Pancreas (tissue), 10 donors: Measurements from ENCODE around the gene ECPAS. TPM values are rescaled to one million over a fixed set of nuclear protein-coding genes. Genes with fewer than 3 reads are reported as not detected.
"Not testable (repeated sequence)": the region's sequence is repeated elsewhere in the genome, so short reads cannot be mapped to it uniquely, and the experiment has no call there.

Experiments used
- ATAC-seq, 4 donors: fragments of 200-7000 bp; cut with Tn5 transposase; one replicate each; pipeline versions ENCODE4 v1.8.0 to v1.9.1; 2020; ENCODE audit warnings: mild to moderate bottlenecking in 4 of 4, moderate library complexity in 4 of 4
- DNase-seq, 6 donors: peaks; one replicate each; pipeline ENCODE4 v3.0.0-alpha.2; 2020
- FAIRE-seq: peaks from 2 replicates; lab custom pipeline; 2012; peaks lifted over from hg19 to GRCh38; lab: Jason Lieb, UNC
- H3K27ac ChIP-seq, 4 donors: fragments of 200-600 bp; sonication (generic); 1 replicate in 3 of 4; 2 replicates in 1 of 4; pipeline versions ENCODE4 v1.5.0 to v1.8.0; 2020
- H3K27me3 ChIP-seq, 4 donors: fragments of 200-600 bp; one replicate each; pipeline ENCODE4 v1.8.0; 2021
- H3K36me3 ChIP-seq, 3 donors: fragments of 200-600 bp; sonication (generic) in 1 of 3; one replicate each; pipeline versions ENCODE4 v1.5.0 to v1.8.0; 2020 to 2021
- H3K4me1 ChIP-seq, 3 donors: fragments of 200-600 bp; one replicate each; pipeline ENCODE4 v1.8.0; 2021
- H3K4me3 ChIP-seq, 4 donors: fragments of 200-600 bp; sonication (generic) in 2 of 4; one replicate each; pipeline versions ENCODE4 v1.5.0 to v1.8.0; 2020 to 2021
- H3K9me3 ChIP-seq, 4 donors: fragments of 200-600 bp; one replicate each; pipeline ENCODE4 v1.8.0; 2021
- CTCF ChIP-seq, 4 donors: fragments of 200-600 bp; sonication (generic) in 3 of 4; IDR thresholded peaks; one replicate each; pipeline versions ENCODE4 v1.5.0 to v1.8.0; 2021; ENCODE audit warnings: antibody characterized with exemption in 4 of 4
- WGBS, 2 donors: extraction: QIAGEN DNeasy Blood & Tissue Kit; methylation state at CpG; one replicate each; pipeline ENCODE4 v1.1.7; 2013; 5-methylcytosine and 5-hydroxymethylcytosine counted together
- intact Hi-C, 3 donors: fragments of 100-400 bp; cut with DNase I; formaldehyde crosslinking; loops; one replicate each; pipeline versions ENCODE4 v1.11.1 to v1.14.2; 2022
- polyA plus RNA-seq, 2 donors: library from polyadenylated mRNA; stranded (reverse); fragments of 200-250 nt; gene quantifications; one replicate each; pipeline ENCODE4 v1.2.3, GENCODE V29; 2013
- total RNA-seq, 6 donors: library from RNA; stranded (reverse); fragmentation: NEBNext Ultra II Directional in 4 of 6; extraction: Animal tissue kit (Norgen Biotek cat#: 25700) in 4 of 6; gene quantifications; one replicate each; pipeline versions ENCODE4 v1.2.1 to v1.2.4, GENCODE V29; 2021 to 2023
- donor health status: healthy with polysubstance abuse.
- donor health status: DM: no; HTN: no; CAD: no; lungs with moderate emphysema.
- donor health status: DM: no; HTN: no; CAD: no.
- donor health status: control.
- donor health status: control.
- donor health status: Bipolar disorder and iron deficiency.
- donor health status: DM: yes; HTN: yes; CAD: no.
- donor health status: DM: no; HTN: no; CAD: no.
- donor health status: DM: no; HTN: no; CAD: no.
- donor health status: DM: yes; HTN: yes; CAD: no.

The ECPAS gene
- total and polyA plus RNA-seq, 8 donors = 12.2 to 43.6 (median 38.6) TPM

GRCh38 chr9:111502506-111502905 lies 18.3 kb upstream of the ECPAS start:
- FAIRE-seq = no peak
- intact Hi-C loops = no loop called here
- Histone ChIP-seq H3K36me3 (no peaks in the 10 kb centered on the region), H3K27me3 (no peaks in the 10 kb centered on the region), H3K4me3 (no peak overlapping the region), H3K9me3 (no peaks in the 10 kb centered on the region), H3K27ac (no peak overlapping the region), H3K4me1 (no peaks in the 10 kb centered on the region)
- 61 to 67% methylated on average over 3 of the region's 3 CpGs for WGBS, 2 donors
- ATAC-seq = peak in 1 of 4 donors; percentile 38
- DNase-seq = peak in 2 of 6 donors; percentile 31 to 44
- no peak for TF ChIP-seq CTCF (IDR thresholded peaks at IDR 0.05)

GRCh38 chr9:111501648-111502047 lies 17.5 kb upstream of the ECPAS start:
- no peak overlapping the region for H3K27ac ChIP-seq
- no peak for ATAC-seq
- no peaks in the 10 kb centered on the region for H3K36me3 ChIP-seq
- intact Hi-C loops = no loop called here
- no peak overlapping the region for H3K4me3 ChIP-seq
- no peaks in the 10 kb centered on the region for H3K9me3 ChIP-seq
- FAIRE-seq = no peak
- H3K27me3 ChIP-seq = no peaks in the 10 kb centered on the region
- TF ChIP-seq CTCF (IDR thresholded peaks at IDR 0.05) = no peak
- no peak for DNase-seq
- H3K4me1 ChIP-seq = no peaks in the 10 kb centered on the region
- 86 to 95% methylated on average over 6 of the region's 6 CpGs for WGBS, 2 donors

DNA sequence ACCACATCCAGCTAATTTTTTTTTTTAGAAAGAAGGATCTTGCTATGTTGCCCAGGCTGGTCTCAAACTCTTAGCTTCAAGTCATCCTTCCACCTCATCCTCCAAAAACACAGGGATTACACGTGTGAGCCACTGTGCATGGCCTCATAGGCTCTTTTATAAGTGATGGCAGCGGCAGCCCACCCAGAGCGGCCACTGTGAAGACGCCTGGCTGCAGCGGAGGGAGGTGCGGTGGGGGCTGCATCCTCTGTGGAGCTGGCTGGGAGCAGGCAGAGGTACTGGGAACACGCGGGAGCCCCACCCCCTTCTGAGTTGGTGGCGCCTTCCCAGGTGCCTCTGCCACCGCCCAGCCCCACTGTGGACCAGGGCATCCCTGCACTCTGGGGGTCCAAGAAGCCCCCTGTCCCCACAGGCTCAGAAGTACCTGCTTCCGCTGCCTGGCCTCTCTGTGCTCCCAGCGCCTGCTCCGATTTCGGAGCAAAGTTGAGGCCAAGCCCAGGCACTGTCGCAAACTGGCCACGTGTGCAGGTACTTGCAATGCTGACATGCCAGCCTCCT lies 16.9 kb upstream of the ECPAS start:
- Histone ChIP-seq H3K36me3 (no peaks in the 10 kb centered on the region), H3K9me3 (no peaks in the 10 kb centered on the region), H3K27ac (no peak overlapping the region), H3K27me3 (no peaks in the 10 kb centered on the region), H3K4me3 (no peak overlapping the region), H3K4me1 (no peaks in the 10 kb centered on the region)
- DNase-seq (peak in 1 of 6 donors; percentile 52), FAIRE-seq (no peak), ATAC-seq (no peak)
- WGBS, 2 donors = 91 to 92% methylated on average over 16 of the region's 16 CpGs
- TF ChIP-seq CTCF (IDR thresholded peaks at IDR 0.05) = no peak
- intact Hi-C loops = no loop called here

DNA sequence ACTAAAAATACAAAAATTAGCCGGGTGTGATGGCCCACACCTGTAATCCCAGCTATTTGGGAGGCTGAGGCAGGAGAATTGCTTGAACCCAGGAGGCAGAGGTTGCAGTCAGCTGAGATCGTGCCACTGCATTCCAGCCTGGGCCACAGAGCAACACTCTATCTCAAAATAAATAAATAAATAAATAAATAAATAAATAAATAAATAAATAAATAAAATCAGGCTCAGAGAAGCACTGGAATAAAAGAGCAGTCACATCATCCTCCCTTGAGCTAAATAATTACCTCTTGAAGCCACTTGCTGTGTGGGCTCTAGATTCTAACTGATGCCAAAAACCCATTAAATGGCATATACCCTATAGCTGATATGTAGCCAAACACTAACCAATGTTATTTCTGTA lies 13.0 kb upstream of the ECPAS start:
- H3K36me3 ChIP-seq, FAIRE-seq, H3K27me3 ChIP-seq, H3K4me3 ChIP-seq, H3K9me3 ChIP-seq, H3K4me1 ChIP-seq, H3K27ac ChIP-seq, ATAC-seq, DNase-seq, intact Hi-C loops: not testable (repeated sequence)
- WGBS, 2 donors = 93 to 94% methylated on average over 2 of the region's 2 CpGs

- FAIRE-seq = no peak
- TF ChIP-seq CTCF (IDR thresholded peaks at IDR 0.05) = no peak
- WGBS, 2 donors = 1 to 2% methylated on average over 4 of the region's 4 CpGs
Observed at GRCh38 chr9:111484572-111484894, 350 bp upstream of the ECPAS start.

More at GRCh38 chr9:111484572-111484894, 350 bp upstream of the ECPAS start:
- peak overlapping the region; percentile 58 to 85 (median 81) for H3K4me3 ChIP-seq
- intact Hi-C loops = no loop called here
- peak overlapping the region; percentile 90 to 96 (median 92) for H3K27ac ChIP-seq
- H3K4me1 ChIP-seq = peaks cover 0 to 10% (median 0%) of the 10 kb centered on the region in 3 donors
- DNase-seq (no peak), ATAC-seq (no peak)
- H3K36me3 ChIP-seq = no peaks in the 10 kb centered on the region
- no peaks in the 10 kb centered on the region for H3K27me3 ChIP-seq
- no peaks in the 10 kb centered on the region for H3K9me3 ChIP-seq
